Measurements from ENCODE around the gene DENND4B.
"Not testable (repeated sequence)": the region's sequence is repeated elsewhere in the genome, so short reads cannot be mapped to it uniquely, and the experiment has no call there.

DENND4B gene

DNA sequence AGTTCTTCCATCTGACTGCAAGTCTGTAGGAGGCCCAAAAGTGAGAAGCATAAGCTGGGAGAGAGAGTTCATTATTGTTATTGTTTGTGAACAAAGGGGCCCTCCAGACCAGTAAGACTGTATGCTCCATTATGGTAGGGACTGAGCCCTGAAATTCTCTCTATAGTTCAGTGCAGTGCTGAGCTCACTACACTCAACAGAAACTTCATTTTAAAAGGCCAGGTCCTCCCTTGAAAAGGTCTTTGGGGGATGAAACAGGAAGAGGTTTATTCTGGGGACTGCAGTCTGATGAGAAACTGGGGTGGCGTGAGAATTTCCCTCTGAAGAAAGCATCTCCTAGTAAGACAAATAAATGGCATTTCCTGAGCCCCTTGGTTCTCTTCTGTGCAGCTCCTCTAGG, 18.3 kb downstream of the DENND4B start:
- no peak for DNase-seq (ENCODE audit: low read depth)

DNA sequence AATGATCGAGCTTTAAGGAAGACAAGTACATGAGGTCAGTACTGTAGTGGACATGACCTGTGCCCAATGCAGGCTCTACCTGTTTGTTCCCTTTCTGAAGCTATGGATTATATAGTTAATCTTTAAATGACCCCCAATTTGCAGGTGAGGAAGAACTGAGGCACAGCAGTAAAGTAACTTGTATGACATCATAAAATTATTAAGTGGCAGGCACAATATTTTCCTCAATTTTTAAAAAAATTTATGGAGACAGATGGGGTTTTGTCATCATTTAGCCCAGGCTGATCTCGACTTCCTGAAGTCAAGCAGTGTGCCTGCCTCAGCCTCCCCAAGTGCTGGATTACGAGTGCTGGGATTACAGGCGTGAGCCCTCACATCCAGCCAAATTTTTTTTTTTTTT, 20.1 kb downstream of the DENND4B start:
- DNase-seq (ENCODE audit: low read depth): no peak

DNA sequence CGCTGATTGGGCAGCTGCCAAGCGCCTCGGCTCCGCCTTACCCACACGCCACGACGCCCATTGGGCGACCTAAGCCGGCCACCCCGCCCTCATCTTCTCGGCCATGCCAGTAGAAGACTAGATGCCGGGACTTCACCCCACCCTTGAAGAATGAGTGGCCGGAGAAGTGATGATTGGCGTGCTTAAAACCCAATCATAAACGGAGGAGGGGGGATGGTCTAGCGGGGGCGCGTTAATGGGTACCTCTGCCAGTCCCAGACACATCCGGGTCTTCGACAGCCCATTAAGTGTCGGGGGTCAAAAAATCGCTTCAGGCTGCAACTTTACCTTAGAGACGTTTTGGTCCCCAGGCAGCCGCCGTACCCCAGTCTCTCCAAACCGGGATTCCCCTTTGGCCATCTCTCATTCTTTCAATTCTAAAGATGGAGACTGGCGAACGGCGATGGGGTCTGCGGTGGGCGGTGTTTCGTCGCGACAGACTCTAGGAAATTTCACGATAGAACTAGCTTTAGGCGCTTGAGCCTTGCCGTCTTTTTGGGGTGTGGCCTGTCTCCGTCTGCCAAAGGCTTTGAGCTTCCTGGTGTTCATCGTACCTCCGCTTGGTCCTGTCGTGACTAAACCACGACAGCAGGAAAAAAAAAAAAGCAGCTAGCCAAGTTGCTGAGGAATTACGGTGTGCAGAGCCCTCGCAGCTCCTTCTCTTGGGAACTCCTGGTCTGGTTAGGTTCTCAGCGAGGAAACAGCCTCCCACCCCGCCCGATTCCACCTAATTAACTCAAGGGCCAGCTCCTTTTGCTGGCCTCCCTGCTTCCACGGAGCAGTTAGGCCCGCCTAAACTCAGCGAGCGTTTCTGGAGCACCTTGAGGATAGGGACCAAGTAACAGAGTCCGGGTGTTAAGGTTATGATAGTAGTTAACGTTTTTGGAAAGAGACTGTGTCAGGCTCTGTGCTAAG, 23.3 kb downstream of the DENND4B start, which contains the start of gene GATAD2B:
Gene GATAD2B, minus strand, starts transcription at position 1 of the 954 bp plus-strand sequence. CDS start 94,625 bp downstream, outside the sequence.
- DNase-seq (ENCODE audit: low read depth): peak; percentile 100

DNA sequence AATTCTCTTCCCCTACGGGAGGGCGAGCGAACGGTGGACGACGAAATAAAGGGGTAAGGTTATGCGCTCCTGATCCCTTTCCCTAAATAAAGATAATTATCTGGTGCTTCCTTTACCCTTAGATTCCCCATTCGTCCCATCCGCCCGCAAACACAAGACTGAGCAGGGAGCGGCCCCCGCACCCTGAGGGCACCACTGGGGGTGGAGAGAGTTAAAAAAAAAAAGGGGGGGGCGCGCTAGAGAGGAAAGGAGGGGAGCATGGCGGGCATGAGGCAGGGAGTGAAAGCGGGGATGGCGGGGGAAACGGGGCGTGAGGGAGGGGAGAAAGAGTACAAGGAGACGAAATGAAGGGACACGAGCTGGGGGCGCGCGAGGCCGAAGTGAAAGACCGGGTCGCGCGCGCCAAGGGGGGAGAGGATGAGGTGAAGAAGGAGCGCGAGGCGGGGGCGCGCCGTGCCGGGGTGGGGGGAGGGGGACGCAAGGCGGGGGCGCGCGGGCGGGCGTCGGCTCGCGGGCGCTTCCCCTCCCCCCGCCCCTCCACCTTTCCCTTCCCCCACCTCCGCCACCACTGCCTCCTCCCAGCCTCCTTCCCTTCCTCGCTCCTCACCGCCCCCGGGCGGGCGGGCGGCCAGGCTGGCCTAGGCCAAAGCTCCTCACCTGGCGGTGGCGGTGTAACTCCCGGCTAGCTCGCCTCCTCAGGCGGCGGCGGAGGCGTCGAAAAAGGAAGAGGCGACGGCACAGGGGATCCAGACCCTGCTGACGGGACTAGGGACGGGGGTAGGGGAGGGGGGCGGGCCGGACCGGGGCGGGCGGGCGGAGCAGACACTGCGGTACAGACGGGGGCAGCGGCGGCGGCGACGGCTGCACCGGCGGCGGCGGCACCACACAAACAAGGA, 24.2 kb downstream of the DENND4B start:
- DNase-seq (ENCODE audit: low read depth): peak; percentile 12

DNA sequence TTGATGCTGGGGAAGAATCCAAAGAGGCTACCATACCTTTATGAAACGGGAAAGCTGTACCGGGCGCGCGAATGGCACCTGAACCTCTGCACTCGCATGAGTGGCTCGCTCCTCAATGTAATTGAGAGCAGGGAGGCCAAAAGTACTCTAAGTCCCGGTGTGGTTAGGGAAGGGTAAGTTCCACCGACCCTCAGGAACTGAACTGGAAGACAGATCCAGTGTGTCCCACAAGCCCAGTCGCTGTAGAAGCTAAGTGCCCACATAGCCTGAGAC, 24.8 kb downstream of the DENND4B start:
- DNase-seq (ENCODE audit: low read depth): peak; percentile 7

DNA sequence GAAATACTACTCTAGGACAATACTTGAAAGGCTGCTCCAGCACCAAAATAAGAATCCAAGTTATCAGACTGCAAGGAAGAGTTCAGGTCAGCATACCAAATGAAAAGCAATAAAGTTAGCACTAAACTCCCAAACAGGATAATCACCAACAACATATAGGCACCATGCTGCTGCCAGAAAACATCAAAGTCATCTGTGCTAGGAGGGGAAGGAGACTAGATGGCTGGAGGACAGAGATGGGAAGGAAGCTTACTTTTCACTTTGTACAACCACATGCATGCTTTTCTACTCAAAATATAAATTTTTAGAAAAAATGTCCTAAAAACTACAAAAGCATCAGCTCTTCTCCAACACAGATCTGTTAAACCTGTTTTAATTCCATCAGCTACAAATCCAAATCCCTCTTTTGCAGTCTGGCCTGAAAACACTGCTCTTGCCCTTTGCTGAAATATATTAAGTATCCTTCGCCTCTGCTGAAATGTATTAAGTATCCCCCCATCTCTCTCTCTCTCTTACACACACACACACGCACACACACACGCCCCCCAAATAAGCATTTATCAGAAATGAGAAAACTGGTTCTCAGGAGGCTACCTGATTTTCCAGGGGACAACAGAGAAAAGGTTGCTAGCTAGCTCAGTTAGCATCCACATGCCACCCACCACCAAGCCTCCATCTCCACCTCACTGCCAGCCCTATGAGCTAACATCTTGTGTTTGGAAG, 25.3 kb downstream of the DENND4B start:
- no peak for DNase-seq (ENCODE audit: low read depth)

DNA sequence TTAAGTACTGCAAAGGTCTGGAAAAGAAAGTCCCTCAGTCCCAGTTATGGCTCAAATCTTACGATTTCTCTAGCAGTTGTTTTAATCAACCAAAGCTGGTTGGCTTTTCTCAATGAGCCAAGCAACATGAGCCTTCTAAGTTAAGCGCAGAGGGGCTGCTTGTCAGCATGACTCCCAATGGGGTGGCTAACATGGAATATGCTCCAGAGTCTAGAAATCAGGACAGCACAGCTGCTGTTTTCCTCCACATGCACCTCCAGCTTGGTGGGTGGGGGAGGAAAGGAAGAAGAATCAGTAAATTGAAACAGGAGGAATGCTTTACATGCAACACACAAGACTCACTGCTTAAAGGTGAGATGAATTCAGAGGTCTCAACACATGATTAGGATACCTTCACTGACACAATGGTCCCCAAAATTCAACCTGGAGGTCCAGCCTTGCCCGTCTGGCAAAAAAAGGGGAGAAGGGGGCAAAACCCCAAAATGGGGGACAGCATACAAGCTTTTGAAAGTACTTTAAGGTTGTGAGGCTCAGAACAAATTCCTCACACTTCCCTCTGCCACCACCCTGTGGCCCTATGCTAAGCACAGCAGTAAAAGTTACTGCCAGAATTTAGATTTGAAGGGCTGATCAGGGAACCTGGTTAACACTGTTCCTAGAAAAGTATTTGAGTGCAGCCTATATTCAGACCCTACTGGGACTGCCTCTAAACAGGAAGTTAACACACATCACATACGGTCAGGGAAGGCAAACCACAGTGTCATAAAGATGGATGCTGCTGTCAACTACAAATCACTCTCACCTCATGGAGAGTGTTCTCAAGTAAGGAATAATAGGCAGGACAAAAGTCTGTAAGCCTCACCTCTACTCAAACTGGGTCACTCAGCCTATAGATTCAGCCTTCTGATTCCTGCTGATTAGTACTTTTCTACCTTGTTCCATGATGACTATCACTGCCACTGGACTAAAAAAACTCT, 26.4 kb downstream of the DENND4B start:
- peak; percentile 43 for DNase-seq (ENCODE audit: low read depth)

DNA sequence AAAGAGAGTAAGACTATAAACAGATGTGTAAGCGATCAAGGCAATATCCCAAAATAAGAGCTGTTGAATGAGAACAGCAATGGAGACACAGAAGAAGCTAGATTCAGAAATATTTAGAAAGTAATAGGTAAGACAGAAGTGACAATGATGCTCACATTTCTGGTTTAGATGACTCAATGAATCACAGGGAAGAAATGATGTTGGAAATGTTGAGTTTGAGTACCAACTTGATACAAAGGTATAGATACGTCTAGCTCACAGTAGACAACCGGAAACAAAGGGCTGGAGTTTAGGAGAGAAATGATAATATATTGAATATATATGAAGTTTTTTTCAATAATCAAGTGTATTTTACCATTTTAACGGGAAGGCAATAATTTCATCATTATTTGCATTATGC, 30.2 kb downstream of the DENND4B start:
- no peak for DNase-seq (ENCODE audit: low read depth)

DNA sequence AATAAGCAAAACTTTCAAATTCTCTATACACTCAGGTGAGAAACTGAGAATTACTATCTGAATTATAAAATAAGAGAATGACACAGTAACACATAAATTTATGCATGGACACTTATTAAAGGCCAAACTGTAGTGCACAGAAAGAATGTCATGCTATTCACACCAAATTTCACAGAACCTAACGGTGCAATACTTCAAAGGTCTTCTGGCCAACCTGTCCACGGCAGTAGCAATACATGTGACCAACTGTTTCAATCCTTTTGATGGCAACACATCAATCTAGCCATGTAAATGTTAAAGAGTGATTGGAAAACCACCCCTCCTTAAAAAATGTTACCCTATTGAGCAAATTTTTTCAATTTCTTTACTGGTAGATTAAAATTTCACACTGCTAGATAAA, 34.2 kb downstream of the DENND4B start:
- no peak for DNase-seq (ENCODE audit: low read depth)

DNA sequence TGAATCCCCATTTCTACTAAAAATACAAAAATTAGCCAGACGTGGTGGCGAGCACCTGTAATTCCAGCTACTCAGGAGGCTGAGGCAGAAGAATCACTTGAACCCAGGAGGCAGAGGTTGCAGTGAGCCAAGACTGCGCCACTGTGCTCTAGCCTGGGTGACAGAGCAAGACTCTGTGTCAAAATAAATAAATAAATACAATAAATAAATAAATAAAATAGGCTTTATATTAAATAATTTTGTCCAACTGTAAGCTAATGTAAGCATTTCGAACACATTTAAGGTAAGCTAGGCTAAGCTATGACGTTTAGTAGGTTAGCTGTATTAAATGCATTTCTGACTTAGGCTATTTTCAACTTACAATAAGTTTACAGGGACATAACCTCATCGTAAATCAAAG, 36.0 kb downstream of the DENND4B start:
- not testable (repeated sequence) for DNase-seq (ENCODE audit: low read depth)

DNA sequence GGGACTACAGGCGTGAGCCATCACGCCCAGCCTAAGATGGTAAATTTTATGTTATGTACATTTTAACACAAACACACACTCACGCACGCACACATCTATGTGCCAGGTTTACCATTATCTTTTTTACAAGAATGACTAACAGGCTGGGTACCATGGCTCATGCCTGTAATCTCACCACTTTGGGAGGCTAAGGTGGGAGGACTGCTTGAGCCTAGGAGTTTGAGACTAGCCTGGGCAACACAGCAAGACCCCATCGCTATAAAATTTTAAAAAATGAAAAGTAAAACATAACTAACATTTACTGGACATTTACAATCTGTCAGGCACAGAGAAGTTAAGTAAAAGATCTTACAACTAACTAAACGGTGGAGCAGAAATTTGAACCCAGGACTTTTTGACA, 38.4 kb downstream of the DENND4B start:
- DNase-seq (ENCODE audit: low read depth): no peak

DNA sequence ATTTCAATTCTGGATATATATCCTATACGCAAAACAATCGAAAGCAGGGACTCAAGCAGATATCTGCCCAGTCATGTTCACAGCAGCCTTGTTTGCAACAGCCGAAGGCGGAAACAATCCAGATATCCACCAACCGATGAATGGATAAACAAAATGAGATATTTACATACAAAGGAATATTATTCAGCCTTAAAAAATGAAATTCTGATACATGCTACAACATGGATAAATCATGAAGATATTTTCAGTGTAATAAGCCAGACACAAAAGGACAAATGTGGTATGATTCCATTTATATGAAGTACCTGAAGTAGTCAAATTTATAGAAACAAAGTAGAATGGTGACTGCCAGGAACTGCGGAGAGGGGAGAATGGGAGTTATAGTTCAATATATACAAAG, 39.4 kb downstream of the DENND4B start:
- DNase-seq (ENCODE audit: low read depth): no peak

DNA sequence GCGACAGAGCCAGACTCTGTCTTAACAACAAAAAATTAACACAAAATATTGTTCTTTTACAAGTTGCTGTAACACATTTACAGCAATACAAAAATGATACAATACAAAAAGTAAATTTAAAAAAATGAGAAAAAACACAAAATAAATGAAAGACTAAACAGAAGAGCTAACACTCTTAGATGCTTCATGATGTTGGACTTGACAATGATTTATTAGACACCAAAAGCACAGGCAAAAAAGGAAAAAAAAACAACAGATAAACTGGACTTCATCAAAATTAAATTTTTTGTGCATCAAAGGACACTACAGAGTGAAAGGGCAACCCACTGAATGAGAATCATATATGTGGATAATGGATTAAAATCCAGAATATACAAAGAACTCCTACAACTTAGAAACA, 40.1 kb downstream of the DENND4B start:
- DNase-seq (ENCODE audit: low read depth): no peak

DNA sequence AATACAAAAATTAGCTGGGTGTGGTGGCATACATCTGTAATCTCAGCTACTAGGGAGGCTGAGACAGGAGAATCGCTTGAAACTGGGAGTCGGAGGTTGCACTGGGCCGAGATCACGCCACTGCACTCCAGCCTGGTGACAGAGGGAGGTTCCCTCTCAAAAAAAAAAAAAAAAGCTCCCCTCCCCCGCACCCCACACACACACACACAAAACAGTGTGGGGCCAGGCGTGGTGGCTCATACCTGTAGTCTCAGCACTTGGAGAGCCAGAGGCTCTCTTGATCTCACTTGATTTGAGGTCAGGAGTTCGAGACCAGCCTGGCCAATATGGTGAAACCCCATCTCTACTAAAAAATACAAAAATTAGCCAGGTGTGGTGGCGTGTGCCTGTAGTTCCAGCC, 40.6 kb downstream of the DENND4B start:
- DNase-seq (ENCODE audit: low read depth): not testable (repeated sequence)

DNA sequence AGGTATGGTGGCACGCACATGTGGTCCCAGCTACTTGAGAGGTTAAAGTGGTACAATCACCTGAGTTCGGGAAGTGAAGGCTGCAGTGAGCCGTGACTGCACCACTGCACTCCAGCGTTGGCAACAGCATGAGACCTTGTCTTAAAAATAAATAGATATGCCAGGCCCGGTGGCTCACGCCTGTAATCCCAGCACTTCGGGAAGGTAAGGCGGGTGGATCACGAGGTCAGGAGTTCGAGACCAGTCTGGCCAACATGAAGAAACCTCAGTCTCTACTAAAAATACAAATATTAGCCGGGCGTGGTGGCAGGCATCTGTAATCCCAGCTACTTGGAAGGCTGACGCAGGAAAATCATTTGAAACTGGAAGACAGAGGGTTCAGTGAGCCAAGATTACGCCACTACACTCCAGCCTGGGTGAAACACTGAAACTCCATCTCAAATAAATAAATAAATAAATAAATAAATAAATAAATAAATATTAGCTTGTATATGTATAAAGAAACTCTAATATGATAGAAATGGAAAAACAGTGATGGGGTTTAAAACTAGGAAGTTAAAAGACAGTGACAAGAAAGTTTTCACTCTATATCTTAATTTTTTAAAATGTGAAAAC, 42.6 kb downstream of the DENND4B start:
- peak; percentile 21 for DNase-seq (ENCODE audit: low read depth)

DNA sequence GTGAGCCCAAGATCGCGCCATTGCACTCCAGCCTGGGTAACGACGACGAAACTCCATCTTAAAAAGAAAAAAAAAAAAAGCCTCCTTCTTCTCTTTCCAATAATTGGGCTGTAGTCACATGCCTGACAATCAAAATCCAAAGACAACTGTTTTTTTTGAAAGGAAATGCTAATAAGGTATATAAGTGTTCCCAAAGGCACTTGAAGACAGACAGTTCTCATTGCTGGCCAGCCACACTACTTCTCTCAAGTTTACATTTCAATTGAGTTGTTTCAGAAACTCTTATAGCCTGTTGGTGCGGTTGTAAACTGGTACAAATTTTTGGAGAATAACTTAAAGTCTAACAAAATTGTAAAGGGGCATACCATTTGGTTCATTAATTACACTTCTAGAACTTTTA, 47.0 kb downstream of the DENND4B start:
- no peak for DNase-seq (ENCODE audit: low read depth)

DNA sequence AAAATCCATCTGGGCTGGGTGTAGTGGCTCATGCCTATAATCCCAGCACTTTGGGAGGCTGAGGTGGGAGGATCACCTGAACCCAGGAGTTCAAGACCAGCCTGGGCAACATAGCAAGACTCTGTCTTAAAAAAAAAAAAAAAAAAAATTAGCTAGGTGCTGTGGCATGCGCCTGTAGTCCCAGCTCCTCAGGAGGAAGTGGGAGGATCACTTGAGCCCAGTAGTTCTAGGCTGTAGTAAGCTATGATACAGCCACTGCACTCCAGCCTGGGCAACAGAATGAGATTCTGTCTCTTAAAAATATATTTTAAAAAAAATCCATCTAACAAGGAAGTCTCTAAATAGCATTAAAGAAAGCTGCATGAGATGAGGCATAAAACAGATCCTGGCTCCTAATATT, 50.7 kb downstream of the DENND4B start:
- not testable (repeated sequence) for DNase-seq (ENCODE audit: low read depth)

DNA sequence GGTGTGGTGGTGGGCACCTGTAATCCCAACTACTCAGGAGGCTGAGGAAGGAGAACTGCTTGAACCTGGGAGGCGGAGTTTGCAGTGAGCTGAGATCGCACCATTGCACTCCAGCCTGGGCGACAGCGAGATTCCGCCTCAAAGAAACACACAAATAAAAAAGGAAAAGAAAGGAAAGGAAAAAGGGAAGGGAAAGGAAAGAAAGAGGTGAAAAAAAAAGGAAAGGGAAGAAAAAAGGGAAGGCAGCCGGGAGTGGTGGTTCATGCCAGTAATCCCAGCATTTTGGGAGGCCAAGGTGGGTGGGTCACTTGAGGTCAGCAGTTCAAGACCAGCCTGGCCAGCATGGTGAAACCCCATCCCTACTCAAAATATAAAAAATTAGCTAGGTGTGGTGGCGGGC, 55.5 kb downstream of the DENND4B start:
- DNase-seq (ENCODE audit: low read depth): not testable (repeated sequence)

DNA sequence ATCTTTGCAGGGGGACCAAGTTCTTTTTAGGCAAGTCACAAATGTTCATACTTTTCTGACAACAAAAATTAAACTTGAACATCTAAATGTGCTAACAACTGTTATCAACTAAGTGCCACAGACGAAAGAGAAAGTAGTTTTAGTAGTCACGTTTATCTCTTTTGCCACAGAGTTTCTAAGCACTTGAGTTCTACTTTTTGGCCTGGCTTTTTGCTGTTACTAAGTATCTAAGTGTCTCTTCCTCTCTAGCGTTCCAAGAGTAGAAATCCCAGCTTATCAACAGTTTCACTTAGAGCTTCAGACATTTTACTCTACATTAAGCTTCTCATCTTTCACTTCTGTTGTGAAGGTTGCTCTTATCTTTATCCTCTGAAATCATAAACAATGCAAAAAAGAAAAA, 58.0 kb downstream of the DENND4B start:
- peak; percentile 16 for DNase-seq (ENCODE audit: low read depth)

DNA sequence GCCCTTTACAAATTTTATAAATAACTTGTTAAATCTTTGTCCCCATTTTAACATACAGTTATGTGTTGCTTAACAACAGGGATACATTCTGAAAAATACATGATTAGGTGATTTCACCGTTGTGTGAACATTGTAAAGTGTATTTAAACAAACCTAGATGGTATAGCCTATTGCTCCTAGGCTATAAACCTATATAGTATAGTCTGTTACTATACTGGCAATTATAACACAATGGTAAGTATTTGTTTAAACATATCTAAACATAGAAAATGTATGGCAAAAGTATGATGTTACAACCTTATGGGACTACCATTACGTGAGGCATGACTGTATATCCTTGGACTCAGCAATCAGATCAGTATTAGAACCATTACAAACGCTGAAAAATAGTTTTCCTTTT, 60.4 kb downstream of the DENND4B start:
- no peak for DNase-seq (ENCODE audit: low read depth)

DNA sequence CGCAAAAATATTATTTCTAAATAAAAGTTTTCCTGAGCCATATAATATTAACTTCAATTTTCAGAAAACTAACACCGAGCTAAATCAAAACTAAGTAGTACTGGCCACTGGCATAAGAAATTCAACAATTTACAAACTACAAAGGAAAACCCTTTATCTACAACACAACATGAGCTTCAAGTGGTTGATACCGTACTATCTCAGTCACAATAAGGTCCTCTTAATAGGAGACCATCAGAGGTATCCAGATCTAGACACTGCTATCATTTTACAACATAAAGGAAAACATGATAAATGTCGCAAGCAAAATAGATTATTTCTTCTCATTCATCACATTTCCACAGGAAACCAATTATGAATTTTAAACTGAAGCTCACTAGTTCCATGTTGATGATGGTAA, 63.3 kb downstream of the DENND4B start:
- DNase-seq (ENCODE audit: low read depth): no peak
